ENCODE results near the gene CRTAC1.

The CRTAC1 gene

DNA sequence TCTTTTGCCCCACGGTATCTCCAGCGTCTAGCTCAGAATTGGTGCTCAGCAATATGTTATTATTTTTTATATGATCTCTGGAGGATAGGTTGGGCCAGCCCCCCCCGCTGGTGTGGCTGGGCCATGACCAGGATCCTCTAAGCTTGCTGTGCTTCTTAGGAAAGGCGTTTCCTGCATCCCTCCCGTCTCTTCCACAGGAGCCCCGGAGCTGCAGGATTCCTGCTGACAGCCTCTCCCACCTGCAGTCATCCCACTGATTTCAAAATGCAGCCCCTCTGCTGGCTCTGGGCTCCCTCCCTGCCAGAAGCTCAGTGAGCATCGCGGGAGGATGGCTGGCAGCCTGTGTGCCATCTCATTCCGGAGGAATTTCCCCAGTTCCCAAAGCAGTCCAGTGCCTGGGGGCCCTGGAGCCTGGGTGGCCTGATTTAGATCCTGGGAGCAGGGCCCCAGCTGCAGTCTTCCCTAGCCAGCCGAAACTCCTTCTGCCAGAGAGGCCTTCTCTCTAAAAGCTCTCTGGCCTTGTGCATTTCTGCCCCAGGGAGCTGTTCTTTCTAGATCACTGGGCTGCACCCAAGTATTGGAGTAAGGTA lies 202.6 kb downstream of the CRTAC1 start:
- no peaks in the 10 kb centered on the region for H3K9me3 ChIP-seq (replicated peaks in 1 of 11)
- no peaks in the 10 kb centered on the region for H3K36me3 ChIP-seq
- H3K27ac ChIP-seq: no peak overlapping the region
- H3K4me1 ChIP-seq: 0 out of 20 replicates have a peak, but pooled peaks cover 0 to 6% (median 0%) of the 10 kb centered on the region in 10 experiments
- peaks cover 0 to 16% (median 0%) of the 10 kb centered on the region in 11 experiments; a peak in 2 of 22 replicates for H4K20me1 ChIP-seq
- no peak overlapping the region for H3K4me2 ChIP-seq
- H3K4me3 ChIP-seq: no peak overlapping the region
- H3K9ac ChIP-seq: no peak overlapping the region
- no peak for TF ChIP-seq Cebpa-rat (IDR thresholded peaks at IDR 0.05)
- no peaks in the 10 kb centered on the region for H3K27me3 ChIP-seq

DNA sequence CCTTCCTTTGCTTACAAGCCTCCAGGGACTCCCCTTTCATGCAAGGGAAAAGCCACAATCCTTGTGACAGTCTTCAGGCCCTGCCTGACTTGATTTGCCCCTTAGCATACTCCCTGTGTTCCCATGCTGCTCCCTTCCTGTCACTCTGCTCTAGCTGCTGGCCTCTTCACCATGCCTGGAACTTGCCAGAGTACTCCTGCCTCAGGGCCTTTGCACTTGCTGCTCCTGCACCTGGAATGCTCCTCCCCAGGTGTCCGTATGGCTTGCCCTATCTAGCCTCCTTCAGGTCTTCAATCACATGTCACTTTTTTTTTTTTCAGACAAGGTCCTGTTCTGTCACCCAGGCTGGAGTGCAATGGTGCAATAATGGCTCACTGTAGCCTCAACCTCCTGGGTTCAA lies 203.5 kb downstream of the CRTAC1 start:
- Histone ChIP-seq H3K27me3 (no peaks in the 10 kb centered on the region), H3K9ac (no peak overlapping the region), H3K4me1 (0 out of 20 replicates have a peak, but pooled peaks cover 0 to 6% (median 0%) of the 10 kb centered on the region in 10 experiments), H3K4me2 (no peak overlapping the region), H3K27ac (no peak overlapping the region), H3K9me3 (replicated peaks in 1 of 11) (no peaks in the 10 kb centered on the region), H3K4me3 (no peak overlapping the region), H3K36me3 (no peaks in the 10 kb centered on the region), H4K20me1 (peaks cover 0 to 16% (median 0%) of the 10 kb centered on the region in 11 experiments; a peak in 2 of 22 replicates)
- no peak for TF ChIP-seq Cebpa-rat (IDR thresholded peaks at IDR 0.05)

DNA sequence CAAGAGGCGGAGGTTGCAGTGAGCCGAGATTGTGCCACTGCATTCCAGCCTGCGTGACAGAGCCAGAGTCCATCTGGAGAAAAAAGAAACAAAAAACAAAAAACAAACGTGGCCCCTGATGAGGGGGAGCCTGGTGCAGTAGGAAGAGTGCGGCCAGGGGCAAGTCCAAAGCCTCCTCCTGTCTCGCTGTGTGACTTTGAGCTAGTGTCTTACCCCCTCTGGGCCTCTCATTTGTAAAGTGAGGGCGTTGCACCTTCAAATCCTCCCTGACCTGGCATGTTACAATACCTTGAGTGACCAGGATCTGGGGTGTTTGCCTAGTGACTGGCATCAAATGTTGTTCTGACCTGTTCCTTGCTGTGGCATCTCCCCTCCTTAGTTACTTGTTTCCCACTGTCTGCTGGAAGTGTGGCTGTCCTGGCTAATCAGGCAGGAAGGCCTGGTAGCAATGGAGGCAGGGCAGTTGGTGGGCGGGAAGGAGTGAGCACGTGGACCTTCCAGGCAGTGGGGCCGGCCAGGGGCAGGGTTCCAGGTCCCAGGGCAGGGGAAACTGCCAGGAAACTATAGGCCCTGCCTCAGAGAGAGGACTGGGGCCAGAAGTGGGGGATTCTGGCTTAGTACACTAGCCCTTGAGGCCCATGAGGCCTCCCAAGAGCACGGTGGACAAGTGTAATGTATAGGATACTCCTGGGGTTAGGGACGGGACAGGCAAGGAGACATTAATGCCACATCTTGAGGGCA lies 205.2 kb downstream of the CRTAC1 start:
- Histone ChIP-seq H3K27me3 (no peaks in the 10 kb centered on the region), H3K4me1 (0 out of 20 replicates have a peak, but pooled peaks cover 0 to 6% (median 0%) of the 10 kb centered on the region in 10 experiments), H3K9ac (no peak overlapping the region), H4K20me1 (peaks cover 0 to 16% (median 0%) of the 10 kb centered on the region in 11 experiments; a peak in 2 of 22 replicates), H3K4me2 (no peak overlapping the region), H3K4me3 (no peak overlapping the region), H3K36me3 (no peaks in the 10 kb centered on the region), H3K9me3 (replicated peaks in 1 of 11) (no peaks in the 10 kb centered on the region), H3K27ac (no peak overlapping the region)
- no peak for TF ChIP-seq Cebpa-rat (IDR thresholded peaks at IDR 0.05)

DNA sequence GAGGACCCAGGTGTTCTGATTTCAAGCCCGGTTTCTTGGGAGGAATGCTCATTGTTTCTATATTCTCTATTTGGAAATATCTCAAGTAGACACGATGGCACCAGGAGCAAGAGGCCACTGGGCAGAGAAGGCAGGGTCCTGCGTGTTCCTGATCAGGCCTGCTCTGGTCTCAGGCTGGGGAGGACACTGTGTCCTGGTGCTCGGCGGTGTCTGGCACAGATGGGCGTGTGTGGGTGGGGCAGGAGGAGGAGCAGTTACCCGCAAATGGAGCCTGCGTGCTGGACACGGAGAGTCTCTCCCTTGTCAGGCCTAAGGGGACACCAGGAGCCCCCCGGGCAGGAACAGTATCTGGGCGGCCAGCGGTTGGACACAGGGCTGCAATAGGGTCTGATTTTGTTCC lies 206.7 kb downstream of the CRTAC1 start:
- H3K4me3 ChIP-seq: no peak overlapping the region
- H3K9me3 ChIP-seq (replicated peaks in 1 of 11): no peaks in the 10 kb centered on the region
- peaks cover 0 to 10% (median 0%) of the 10 kb centered on the region in 11 experiments; a peak in 2 of 22 replicates for H4K20me1 ChIP-seq
- TF ChIP-seq Cebpa-rat (IDR thresholded peaks at IDR 0.05): no peak
- H3K36me3 ChIP-seq: no peaks in the 10 kb centered on the region
- no peaks in the 10 kb centered on the region for H3K27me3 ChIP-seq
- no peak overlapping the region for H3K4me2 ChIP-seq
- 0 out of 20 replicates have a peak, but pooled peaks cover 0 to 6% (median 0%) of the 10 kb centered on the region in 10 experiments for H3K4me1 ChIP-seq
- H3K9ac ChIP-seq: no peak overlapping the region
- H3K27ac ChIP-seq: no peak overlapping the region

DNA sequence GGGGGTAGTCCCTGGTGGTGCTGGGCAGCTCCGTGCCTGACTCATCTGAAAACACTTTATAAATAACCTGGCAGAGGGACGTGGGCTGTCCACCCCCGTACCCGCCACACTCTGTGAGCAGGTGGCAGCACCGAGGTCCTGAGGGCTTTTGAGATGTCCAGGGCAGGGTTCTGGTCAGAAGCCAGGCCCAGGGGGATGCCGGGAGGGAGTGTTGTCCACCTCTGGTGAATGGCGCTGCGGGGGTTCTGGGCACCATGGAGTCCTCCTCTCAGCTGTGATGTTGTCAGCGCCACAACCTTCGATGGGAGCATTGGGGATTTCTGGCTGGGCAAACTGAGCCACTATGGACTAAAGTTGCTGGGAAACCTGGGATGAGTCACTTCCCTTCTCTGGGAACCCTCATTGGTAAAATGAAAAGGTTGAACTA lies 208.1 kb downstream of the CRTAC1 start:
- Histone ChIP-seq H3K9me3 (replicated peaks in 1 of 11) (no peaks in the 10 kb centered on the region), H3K4me3 (no peak overlapping the region), H3K27me3 (no peaks in the 10 kb centered on the region), H3K27ac (no peak overlapping the region), H4K20me1 (peaks cover 0 to 4% (median 0%) of the 10 kb centered on the region in 11 experiments; a peak in 2 of 22 replicates), H3K4me2 (no peak overlapping the region), H3K36me3 (no peaks in the 10 kb centered on the region), H3K4me1 (peaks cover 0 to 6% (median 0%) of the 10 kb centered on the region in 10 experiments; a peak in 2 of 20 replicates), H3K9ac (no peak overlapping the region)
- TF ChIP-seq Cebpa-rat (IDR thresholded peaks at IDR 0.05): no peak

DNA sequence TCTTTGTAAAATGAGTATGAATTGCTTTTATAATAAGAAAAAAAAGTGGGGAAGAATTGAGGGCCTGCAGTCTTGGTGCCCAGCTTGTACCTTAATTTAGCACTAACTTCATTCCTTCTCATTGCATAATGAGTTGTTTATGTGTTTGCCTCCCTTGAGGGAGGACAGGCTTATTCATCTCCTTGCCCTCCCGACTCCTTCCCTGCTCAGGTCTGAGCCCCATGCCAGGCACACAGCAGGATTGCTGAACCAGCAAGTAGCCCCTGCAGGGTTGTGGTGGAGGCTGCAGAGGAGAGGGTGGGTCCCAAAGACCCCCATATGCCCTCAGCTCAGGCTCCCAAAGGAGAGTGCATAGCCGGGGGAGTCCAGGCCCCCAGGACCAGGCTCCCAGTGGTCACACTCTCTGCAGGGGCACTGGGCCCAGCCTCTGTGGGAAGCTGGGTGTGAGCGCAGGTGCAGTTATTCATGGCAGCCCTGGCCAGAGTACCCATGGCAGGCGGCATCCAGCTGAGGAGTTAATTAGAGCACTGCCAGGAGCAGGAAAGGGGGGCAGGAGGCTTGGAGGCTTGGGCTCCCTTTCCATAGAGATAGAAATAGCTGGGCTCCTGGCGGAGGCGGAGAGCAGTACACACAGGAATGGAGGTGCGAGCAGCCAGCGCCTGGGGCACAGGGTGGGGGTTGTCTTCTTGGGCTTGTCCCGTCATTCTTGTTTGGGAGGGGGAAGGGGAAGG lies 208.9 kb downstream of the CRTAC1 start:
- TF ChIP-seq Cebpa-rat (IDR thresholded peaks at IDR 0.05): no peak
- Histone ChIP-seq H3K27ac (no peak overlapping the region), H3K4me3 (no peak overlapping the region), H4K20me1 (peaks cover 0 to 3% (median 0%) of the 10 kb centered on the region in 11 experiments; a peak in 2 of 22 replicates), H3K4me2 (no peak overlapping the region), H3K9me3 (replicated peaks in 1 of 11) (no peaks in the 10 kb centered on the region), H3K27me3 (no peaks in the 10 kb centered on the region), H3K4me1 (peaks cover 0 to 8% (median 2%) of the 10 kb centered on the region in 10 experiments; a peak in 6 of 20 replicates), H3K36me3 (no peaks in the 10 kb centered on the region), H3K9ac (no peak overlapping the region)

DNA sequence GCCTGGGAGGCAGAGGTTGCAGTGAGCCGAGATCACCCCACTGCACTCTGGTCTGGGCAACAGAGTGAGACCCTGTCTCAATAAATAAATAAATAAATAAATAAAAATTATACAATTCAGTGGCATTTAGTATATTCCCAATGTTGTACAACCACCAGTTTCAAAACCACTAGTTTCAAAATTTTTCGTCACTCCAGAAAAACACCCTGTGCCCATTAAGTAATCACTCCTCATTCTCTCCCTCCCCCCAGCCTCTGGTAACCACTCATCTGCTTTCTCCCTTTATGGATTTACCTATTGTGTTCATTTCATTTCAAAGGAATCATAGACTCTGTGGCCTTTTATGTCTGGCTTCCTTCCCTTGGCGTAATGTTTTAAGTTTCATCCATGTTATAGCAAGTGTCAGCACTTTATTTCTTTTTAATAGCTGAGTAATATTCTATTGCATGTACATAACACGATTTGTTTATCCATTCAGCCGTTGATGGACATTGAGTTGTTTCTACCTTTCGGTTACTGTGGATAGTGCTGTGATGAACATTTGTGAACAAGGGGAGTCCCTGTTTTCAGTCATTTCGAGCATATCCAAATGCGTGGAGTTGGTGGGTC lies 210.2 kb downstream of the CRTAC1 start:
- H3K9me3 ChIP-seq (replicated peaks in 1 of 11): no peaks in the 10 kb centered on the region
- H3K27me3 ChIP-seq: no peaks in the 10 kb centered on the region
- no peak overlapping the region for H3K27ac ChIP-seq
- no peak overlapping the region for H3K4me3 ChIP-seq
- no peaks in the 10 kb centered on the region; a peak in 1 of 22 replicates for H4K20me1 ChIP-seq
- H3K9ac ChIP-seq: no peak overlapping the region
- no peak for TF ChIP-seq Cebpa-rat (IDR thresholded peaks at IDR 0.05)
- peaks cover 0 to 8% (median 2%) of the 10 kb centered on the region in 10 experiments; a peak in 6 of 20 replicates for H3K4me1 ChIP-seq
- no peaks in the 10 kb centered on the region for H3K36me3 ChIP-seq
- no peak overlapping the region for H3K4me2 ChIP-seq

DNA sequence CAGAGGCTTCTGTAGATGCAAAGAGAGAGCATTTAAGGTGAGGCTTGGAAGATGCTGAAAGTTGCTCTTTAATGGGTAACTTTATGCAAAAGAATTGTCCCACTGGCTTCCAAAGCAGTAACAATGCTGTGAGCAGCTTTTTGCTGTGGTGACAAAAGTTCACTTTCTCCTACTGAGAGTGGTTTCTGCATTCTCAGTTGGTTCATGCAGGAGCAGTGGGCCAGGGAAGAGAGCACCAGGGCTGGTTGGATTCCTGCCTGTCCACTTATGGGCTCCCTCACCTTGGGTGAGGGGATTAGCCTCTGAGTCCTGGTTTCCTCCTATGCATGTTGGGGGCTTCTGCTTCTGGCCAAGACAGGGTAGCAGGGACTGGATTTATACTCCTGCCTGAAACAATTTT lies 211.8 kb downstream of the CRTAC1 start:
- H3K9ac ChIP-seq: no peak overlapping the region
- H3K27me3 ChIP-seq: no peaks in the 10 kb centered on the region
- no peak overlapping the region for H3K27ac ChIP-seq
- H3K4me2 ChIP-seq: no peak overlapping the region
- no peaks in the 10 kb centered on the region for H3K36me3 ChIP-seq
- H4K20me1 ChIP-seq: no peaks in the 10 kb centered on the region; a peak in 1 of 22 replicates
- TF ChIP-seq Cebpa-rat (IDR thresholded peaks at IDR 0.05): no peak
- no peaks in the 10 kb centered on the region for H3K9me3 ChIP-seq (replicated peaks in 1 of 11)
- H3K4me1 ChIP-seq: peaks cover 0 to 8% (median 2%) of the 10 kb centered on the region in 10 experiments; a peak in 6 of 20 replicates
- no peak overlapping the region for H3K4me3 ChIP-seq

Data from BLaER1 treated with 17β-estradiol and CSF1 and Interleukin-3, amounts not matched to agents 10 nM and 100 nM (cell line).